GM19025 (cell line): ENCODE measurements around the gene CACNA1H.
"Not testable (repeated sequence)": the region's sequence is repeated elsewhere in the genome, so short reads cannot be mapped to it uniquely, and the experiment has no call there.

Experiments
- ATAC-seq: cut with Tn5 transposase; IDR thresholded peaks from one replicate; pipeline ENCODE4 v1.9.1; 2021; ENCODE audit warnings: mild to moderate bottlenecking, low read depth, moderate library complexity; ENCODE audit not compliant: unreplicated experiment

The CACNA1H gene

DNA sequence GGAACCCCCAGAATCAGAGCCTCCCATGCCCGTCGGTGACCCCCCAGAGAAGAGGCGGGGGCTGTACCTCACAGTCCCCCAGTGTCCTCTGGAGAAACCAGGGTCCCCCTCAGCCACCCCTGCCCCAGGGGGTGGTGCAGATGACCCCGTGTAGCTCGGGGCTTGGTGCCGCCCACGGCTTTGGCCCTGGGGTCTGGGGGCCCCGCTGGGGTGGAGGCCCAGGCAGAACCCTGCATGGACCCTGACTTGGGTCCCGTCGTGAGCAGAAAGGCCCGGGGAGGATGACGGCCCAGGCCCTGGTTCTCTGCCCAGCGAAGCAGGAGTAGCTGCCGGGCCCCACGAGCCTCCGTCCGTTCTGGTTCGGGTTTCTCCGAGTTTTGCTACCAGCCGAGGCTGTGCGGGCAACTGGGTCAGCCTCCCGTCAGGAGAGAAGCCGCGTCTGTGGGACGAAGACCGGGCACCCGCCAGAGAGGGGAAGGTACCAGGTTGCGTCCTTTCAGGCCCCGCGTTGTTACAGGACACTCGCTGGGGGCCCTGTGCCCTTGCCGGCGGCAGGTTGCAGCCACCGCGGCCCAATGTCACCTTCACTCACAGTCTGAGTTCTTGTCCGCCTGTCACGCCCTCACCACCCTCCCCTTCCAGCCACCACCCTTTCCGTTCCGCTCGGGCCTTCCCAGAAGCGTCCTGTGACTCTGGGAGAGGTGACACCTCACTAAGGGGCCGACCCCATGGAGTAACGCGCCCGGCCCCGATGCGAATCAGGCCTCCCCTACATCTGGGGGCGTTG, 68.1 kb downstream of the CACNA1H start:
- no peak for ATAC-seq

DNA sequence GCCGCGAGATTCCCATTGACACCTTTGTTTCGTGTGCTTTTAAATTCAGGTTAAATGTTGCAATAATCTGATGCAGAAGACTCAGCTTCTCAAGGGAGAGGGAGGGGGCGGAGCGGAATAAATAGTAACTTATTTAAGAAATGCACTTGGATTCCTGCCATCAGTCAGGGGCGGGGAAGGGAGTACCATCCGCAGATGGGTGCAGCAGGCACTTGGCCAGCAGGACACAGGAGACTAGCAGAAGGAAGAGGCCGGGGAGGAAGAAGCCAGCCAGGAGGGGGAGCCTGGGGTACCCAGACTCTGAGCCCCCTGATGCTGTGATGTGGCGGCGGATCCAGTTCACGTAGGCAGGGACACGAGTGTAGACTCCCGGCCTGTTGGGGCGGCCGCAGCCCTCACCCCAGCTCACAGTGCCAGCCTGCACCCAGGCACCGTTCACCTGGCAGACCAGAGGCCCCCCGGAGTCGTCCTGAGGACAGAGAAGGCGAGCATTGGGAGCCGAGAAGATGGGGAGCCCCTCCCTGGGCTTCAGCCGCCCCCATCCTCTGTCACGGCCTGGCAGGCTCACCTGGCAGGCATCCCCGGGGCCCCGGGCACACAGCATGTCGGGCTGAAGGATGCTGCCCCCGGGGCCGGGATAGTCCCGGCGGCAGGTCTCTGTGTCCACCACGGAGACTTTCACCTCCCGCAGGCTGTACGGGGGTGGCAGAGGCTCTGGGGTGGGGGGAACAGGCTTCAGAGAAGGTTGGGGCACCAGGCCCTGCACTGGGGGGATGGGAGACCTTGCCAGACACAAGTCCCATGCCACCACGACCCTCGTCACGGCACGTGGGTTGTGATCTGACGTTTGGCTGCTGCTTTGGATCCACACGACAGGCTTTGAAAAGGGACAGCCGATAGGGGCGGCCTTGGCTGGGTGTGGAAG, 69.0 kb downstream of the CACNA1H start:
- ATAC-seq: no peak

DNA sequence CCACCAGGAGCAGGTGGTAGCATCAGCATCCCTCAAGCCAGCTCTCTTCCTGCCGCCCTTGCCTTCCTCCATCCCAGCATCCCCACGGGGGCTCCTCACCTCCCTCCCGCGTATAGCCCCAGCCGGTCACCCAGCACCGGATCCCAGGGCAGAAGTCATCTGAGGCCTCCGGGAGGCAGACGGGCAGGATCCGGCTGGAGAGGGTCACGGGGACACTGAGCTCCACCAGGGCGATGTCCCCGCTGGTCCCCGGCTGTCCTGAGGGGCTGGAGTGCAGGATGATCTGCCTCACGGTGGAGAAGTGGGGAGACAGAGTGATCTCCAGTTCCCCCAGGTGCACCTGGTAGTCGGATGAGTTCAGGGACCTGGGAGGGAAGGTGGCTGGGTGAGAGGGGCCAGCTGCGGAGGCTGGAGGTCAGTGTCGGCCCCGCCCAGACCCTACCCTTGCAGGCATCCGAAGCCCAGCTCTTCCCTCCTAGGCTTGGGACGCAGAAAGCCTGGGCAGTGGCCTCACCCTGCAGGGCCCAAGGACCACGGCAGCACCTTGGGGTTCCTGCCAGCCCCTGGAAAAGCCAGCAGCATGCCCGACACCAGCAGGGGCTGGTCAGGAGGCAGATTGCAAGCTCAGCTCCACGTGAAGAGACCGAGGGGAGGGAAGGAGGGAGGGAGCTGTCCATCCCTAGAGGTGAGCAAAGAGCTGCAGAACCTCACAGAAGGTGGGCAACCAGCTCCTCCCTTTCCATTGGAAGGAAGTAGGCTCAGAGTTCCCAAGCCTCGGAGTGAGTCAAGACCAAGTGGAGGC, 69.8 kb downstream of the CACNA1H start:
- no peak for ATAC-seq

DNA sequence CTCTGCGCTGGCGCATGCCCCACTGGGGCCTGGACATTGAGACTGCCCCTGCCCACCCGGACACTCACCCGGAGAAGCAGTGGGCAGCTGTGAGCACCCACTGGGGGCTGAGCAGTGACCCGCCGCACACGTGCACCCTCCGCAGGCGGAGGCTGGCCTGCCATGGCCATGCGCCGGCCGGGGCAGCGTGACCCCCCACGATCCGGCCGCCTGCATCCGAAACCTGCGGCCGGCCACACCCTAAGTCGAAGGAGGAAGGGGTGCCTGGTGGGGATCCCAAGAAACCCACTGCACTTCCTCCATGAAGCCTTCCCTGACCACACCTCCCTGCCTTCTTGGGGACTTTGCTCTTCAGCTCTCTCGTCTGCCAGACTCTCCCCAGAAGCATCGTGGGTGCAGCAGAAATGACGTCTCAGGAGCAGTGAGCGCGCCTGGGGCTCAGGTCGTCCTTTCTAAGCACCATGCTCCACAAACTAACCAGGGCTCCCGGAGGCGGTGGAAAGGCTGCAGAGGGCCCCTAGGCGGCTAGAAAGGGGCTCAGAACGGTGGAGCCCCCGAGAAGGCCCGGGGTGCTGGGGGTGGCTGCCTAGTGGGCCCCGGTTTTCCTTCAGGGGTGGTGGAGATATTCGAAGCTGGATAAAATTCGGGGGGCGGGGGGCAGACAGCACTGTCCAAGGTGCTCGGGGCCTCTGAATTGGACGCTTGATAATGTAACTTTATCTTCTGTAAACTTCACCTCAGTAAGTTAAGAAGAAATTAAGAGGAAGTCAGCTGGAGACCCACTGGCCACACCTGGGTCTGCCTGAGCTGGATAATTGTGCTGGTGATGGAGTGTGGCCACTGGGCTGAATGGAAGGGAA, 70.7 kb downstream of the CACNA1H start:
- no peak for ATAC-seq

DNA sequence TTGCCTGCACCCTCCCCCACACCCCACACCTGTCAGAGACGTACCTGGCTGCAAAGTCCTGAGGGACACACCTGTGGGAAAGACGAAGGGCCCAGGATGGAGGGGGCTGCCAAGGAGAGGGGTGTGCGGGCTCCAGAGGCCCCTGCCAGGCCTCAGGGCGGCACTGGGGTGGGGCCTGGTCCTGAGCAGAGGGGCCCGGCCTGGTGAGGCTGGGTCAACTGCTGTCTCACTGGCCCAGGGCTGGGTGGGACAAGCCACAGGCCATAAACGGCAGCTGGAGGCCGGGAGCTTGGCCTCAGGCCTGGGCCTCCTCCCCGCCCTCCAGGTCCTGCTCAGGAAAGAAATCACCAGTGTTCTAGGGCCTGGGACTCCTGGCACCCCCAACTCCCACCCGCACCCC, 71.7 kb downstream of the CACNA1H start:
- no peak for ATAC-seq

DNA sequence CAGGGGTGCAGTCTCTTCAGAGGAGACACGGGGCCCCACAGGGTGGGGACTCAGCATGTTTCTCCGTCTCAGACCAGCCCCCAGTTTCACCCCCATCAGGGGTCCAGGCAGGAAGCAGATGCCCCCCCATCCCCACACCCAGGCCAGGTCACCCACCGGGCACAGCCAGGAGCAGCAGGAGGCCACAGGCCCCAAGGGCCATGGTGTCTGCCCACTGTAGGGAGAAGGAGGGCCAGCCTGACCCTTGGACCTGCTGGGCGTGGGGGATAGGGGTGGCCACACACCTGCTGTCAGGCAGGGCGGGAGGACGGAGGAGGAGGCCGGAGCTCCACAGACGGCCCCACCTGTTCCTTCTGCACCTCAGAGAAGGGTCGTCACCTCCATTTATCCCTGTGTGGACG, 72.1 kb downstream of the CACNA1H start, which contains the start of gene TPSG1:
TSS of gene TPSG1 (minus strand) at position 218 of the 401 bp plus-strand sequence. CDS start at position 202, 16 bp downstream.
- ATAC-seq: no peak

DNA sequence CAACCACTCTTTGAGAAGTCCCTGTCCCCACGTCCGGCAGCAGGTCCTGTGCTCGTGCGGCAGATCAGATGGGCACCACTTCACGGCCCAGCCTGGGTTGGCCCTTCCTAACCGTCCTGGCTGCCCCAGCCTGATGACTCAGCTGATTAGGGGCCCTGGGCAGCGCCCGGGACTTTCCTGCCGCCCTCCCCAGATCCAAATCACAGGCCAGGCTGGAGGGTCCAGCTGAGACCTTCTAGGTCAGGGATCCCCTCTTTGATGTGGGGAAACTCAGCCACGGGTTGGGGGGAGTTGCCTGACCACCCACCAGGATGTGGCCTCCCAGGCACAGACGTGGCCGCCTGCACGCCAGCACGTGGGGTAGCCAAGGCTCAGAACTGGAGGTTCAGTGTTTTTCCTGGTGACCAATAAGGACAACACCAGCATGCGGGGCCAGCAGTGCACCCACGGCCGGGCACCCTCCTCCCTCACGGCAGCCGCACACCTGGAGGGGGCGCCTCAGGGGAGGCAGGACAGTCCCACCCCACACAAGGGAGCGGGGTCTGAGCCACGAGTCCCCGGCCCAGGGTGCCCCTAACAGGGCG, 72.9 kb downstream of the CACNA1H start:
- not testable (repeated sequence) for ATAC-seq

DNA sequence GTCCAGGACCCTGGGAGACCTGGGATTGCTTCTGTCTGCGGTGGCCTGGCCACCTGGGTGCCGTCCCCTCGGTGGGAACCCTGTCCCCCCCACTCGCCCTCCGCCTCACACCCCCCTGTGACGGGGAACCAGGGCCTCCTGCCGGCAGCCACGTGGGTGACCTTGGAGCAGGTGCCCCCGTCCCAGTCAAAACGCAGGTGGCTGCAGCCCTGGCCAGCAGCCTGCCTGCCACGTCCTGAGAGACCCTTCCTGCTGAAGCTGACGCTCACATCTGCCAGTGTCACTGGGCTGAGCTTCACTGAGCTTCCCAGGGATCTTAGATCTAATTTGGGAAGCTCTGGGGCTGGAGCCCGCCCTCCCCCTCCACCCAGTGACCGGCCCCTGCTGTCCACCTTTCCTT, 73.8 kb downstream of the CACNA1H start:
- ATAC-seq: not testable (repeated sequence)

DNA sequence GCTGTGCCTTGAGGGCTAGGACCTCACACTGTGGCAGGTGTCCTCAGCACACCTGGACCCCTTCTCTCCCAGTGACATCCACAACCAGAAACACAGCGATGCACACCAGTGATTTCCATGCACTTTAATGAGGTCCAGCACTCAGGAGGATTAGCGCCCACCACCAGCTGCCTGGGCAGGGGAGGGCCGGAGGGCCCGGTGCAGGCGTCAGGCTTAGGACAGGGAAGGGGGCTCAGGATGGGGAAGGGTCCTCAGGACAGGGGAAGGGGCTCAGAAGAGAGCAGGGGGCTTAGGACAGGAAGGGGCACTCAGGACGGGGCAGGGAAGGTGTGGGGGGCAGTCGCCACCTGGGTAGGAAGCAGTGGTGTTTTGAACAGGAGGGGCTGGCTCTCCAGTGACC, 75.3 kb downstream of the CACNA1H start:
- ATAC-seq: not testable (repeated sequence)

DNA sequence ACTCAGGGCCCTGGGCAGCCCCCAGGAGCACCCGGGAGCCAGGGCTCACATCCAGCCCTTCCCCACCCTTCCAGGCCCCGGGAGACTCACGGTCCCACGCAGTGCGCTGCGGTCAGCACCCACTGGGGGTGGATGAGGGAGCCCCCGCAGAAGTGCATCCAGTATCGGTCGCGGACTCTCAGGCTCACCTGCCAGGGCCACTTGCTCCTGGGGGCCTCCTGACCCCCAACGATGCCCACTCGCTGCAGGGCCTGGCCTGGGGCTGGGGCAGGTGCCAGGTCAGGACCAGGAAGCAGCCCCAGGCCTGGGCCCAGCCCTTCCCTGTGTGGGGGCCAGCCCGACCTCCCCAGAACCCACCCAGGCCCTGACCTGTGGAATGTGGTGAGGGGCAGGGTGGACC, 76.6 kb downstream of the CACNA1H start:
- ATAC-seq: not testable (repeated sequence)

DNA sequence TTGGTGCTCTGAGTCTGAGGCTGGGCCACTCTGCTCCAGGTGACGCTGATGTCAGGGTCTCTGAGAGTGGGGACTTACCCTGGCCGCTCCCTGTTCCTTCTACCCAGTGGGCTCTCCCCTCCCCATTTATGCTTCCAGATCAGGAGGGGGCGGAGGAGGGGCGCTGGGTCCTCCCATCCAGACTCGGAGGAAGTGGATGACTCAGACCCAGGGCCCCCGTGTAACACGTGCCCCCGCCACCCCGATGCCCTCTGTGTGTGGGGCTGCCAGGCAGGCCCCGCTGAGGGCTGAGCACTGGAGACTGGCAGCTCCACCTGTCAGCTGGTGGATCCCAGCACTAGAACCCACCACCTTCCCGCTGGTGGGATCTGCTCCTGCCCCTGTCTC, 77.2 kb downstream of the CACNA1H start, which contains the start of gene TPSB2:
TSS of gene TPSB2 (minus strand) at position 101 of the 387 bp plus-strand sequence. CDS start 233 bp downstream, outside the sequence.
- ATAC-seq: not testable (repeated sequence)

DNA sequence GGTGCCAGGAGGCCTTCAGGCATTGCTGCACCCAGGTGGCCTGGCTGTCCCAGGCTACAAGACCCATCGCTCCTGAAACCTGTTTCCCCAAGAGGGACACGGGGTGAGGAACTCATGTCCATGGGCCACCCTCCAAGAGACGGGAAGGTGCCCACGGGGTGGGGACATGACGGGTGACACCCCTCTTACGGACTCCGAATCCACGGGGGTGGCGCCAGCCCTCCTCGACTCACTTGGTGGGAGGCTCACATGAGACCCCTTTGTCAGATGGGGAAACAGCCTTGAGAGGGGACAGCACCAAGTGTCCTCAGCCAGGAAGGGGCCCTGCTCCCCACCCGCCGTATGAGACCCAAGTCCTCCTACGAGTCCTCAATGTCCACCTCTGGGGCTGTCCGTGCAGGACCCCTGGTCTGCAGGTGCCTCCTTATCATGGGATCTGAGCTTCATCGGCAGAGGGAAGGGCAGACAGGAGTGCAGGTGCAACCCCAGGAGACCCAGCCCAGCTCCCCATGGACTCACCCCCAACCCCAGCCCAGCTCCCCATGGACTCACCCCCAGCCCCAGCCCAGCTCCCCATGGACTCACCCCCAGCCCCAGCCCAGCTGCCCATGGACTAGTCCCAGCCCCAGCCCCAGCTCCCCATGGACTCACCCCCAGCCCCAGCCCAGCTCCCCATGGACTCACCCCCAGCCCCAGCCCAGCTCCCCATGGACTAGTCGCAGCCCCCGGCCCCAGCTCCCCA, 77.7 kb downstream of the CACNA1H start:
- not testable (repeated sequence) for ATAC-seq

DNA sequence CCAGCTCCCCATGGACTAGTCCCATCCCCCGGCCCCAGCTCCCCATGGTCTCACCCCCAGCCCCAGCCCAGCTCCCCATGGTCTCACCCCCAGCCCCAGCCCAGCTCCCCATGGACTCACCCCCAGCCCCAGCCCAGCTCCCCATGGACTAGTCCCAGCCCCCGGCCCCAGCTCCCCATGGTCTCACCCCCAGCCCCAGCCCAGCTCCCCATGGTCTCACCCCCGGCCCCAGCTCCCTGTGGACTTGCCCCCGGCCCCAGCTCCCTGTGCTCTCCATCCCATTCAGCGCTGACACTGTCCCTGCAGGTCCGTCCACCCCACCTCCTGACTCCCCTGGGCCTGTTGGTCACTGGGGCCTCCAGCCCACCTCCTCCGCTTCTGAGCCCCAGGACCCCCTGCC, 78.4 kb downstream of the CACNA1H start:
- not testable (repeated sequence) for ATAC-seq

DNA sequence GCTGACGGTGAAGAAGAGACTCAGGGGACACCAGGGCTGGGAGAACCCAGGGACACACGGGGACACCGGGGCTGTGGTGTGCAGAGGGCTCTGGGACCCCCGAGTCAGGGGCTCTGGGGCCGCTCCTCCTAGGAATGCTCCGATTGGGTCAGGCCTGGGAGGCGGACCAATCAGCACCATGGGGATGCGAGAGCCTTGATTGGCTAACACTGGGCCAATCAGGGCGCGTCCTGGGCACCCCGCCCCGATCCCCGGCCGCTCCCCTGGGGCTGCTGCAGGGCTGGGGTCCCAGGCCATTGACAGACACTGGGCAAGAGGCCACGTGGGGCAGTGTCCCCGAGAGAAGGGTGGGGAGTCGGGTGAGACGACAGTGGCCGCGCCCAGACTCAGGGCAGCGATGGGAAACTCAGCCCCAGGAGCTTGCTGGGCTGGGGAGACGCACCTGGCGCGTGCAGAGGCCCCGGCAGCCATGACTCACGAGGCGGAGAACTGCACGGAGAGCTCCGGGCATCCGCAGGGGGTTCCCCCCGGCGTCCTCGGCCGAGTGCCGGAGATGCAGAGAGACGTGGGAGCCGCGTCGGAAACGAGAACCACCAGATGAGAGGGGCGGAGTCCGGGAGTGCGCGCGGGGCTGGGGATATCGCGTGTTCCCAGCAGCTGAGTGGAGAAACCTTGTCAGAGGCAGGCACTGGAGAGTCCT, 79.3 kb downstream of the CACNA1H start:
- ATAC-seq: not testable (repeated sequence)

DNA sequence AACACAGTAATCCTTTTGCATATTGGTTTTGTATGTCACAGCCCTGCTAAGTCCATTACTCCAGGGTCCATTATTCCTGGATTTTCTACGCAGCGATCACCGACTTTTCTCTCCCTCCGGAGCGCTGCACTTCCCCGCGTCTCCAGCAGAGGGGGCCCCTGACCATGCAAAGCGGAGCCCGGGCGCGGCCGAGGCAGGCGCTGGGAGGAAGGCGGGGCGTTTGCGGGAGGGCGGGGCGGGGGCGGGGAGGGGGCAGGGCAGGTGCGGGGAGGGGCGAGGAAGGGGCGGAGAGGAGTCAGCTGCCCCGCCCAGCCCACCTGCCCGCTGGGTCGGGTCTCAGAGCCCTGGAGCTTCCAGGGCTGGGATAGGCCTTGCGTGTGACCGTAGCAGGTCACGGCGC, 83.8 kb downstream of the CACNA1H start:
- not testable (repeated sequence) for ATAC-seq

DNA sequence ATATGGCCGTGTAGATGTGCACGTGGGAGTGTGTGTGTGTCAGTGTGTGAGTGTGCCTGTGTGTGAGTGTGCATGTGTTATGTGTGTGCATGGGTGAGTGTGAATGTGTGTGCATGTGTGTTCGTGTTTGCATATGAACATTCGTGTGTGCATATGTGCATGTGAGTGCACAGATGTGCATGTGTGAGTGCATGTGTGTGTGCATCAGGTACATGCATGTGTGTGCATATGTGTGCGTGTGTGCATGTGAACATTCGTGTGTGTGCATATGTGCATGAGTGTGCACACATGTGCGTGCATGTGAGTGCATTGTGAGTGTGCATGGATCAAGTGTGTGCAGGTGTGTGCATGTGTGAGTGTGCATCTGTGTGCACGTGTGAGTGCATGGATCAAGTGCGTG, 85.1 kb downstream of the CACNA1H start:
- no peak for ATAC-seq

DNA sequence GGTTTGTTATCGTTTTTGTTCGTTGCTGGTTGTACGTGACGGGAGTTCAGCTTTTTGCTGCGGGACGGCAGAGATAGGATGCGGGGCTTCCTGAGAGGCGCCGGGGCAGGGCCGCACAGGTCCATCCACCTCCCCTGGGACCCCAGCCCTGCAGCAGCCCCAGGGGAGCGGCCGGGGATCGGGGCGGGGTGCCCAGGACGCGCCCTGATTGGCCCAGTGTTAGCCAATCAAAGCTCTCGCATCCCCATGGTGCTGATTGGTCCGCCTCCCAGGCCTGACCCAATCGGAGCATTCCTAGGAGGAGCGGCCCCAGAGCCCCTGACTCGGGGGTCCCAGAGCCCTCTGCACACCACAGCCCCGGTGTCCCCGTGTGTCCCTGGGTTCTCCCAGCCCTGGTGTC, 86.0 kb downstream of the CACNA1H start:
- ATAC-seq: not testable (repeated sequence)

DNA sequence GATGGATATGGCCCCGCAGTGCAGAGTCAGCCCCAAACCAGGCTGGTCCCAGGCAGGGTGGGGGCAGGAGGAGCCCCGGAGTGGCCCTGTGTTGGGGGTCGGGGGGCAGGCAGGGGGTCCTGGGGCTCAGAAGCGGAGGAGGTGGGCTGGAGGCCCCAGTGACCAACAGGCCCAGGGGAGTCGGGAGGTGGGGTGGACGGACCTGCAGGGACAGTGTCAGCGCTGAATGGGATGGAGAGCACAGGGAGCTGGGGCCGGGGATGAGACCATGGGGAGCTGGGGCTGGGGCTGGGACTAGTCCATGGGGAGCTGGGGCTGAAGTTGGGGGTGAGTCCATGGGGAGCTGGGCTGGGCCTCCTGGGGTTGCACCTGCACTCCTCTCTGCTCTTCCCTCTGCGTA, 86.7 kb downstream of the CACNA1H start:
- not testable (repeated sequence) for ATAC-seq
